PC-3 (cell line): ENCODE results near the gene FBXL12. TPM values are rescaled to one million over a fixed set of nuclear protein-coding genes. Genes with fewer than 3 reads are reported as not detected.

Experiments used
- ATAC-seq: fragments of 200-7000 bp; cut with Tn5 transposase; 2 replicates; pipeline ENCODE4 v1.9.1; 2020; ENCODE audit warnings: mild to moderate bottlenecking, moderate library complexity
- BruUV-seq: library from RNA; stranded (reverse); fragments of 400-500 nt; replicated peaks from 2 replicates; lab custom pipeline; 2021; lab: Mats Ljungman, UMichigan
- CTCF ChIA-PET: fragments of 300-600 bp; sonication (Branson Sonifier 250); formaldehyde crosslinking; loops from one replicate; lab custom pipeline; 2022; ENCODE audit warnings: antibody characterized with exemption; lab: Charles Lee
- POLR2A ChIA-PET: fragments of 300-600 bp; sonication (Branson Sonifier 250); formaldehyde crosslinking; loops from one replicate; lab custom pipeline; 2022; ENCODE audit warnings: antibody characterized with exemption; ENCODE audit not compliant: unreplicated experiment; lab: Charles Lee
- DNase-seq: peaks from one replicate; pipeline ENCODE4 v3.0.0-alpha.2; 2015
- H2AFZ ChIP-seq: fragments of 300-600 bp; sonication (generic); 2 replicates; pipeline ENCODE4 v1.6.0; 2016; ENCODE audit warnings: antibody characterized with exemption, low read length
- H3F3A ChIP-seq: fragments of 300-600 bp; sonication (generic); one replicate; pipeline ENCODE4 v1.6.0; 2017; ENCODE audit warnings: antibody characterized with exemption, low read length, control low read depth, mild to moderate bottlenecking; ENCODE audit not compliant: unreplicated experiment
- H3K27ac ChIP-seq: fragments of 300-600 bp; sonication (generic); 2 replicates; pipeline ENCODE4 v1.5.1; 2016; ENCODE audit warnings: mild to moderate bottlenecking, low read length
- H3K27me3 ChIP-seq: fragments of 300-600 bp; sonication (generic); 2 replicates; pipeline ENCODE4 v1.6.1; 2016; ENCODE audit warnings: low read length, mixed read lengths
- H3K36me3 ChIP-seq: fragments of 300-600 bp; sonication (generic); 2 replicates; pipeline ENCODE4 v1.6.1; 2016; ENCODE audit warnings: low read depth, mixed run types, low read length, mixed read lengths
- H3K4me1 ChIP-seq: fragments of 300-600 bp; sonication (generic); 2 replicates; pipeline ENCODE4 v1.5.1; 2016; ENCODE audit warnings: low read length; ENCODE audit not compliant: insufficient read depth
- H3K4me2 ChIP-seq: fragments of 300-600 bp; sonication (generic); 2 replicates; pipeline ENCODE4 v1.6.0; 2016; ENCODE audit warnings: low read length
- H3K4me3 ChIP-seq: fragments of 300-600 bp; sonication (generic); 2 replicates; pipeline ENCODE4 v1.5.1; 2016; ENCODE audit warnings: mild to moderate bottlenecking, low read length, mixed read lengths
- H3K79me2 ChIP-seq: fragments of 300-600 bp; sonication (generic); 2 replicates; pipeline ENCODE4 v1.6.1; 2017; ENCODE audit warnings: low read length, mixed read lengths
- H3K9ac ChIP-seq: fragments of 300-600 bp; sonication (generic); 2 replicates; pipeline ENCODE4 v1.6.0; 2016; ENCODE audit warnings: mild to moderate bottlenecking, low read length
- H3K9me2 ChIP-seq: fragments of 300-600 bp; sonication (generic); replicated peaks from 2 replicates; pipeline ENCODE4 v1.6.1; 2016; ENCODE audit warnings: mixed run types, low read length, mixed read lengths
- H3K9me3 ChIP-seq: fragments of 300-600 bp; sonication (generic); 2 replicates; pipeline ENCODE4 v1.6.1; 2016; ENCODE audit warnings: low read length, mixed read lengths
- H4K20me1 ChIP-seq: fragments of 300-600 bp; sonication (generic); 2 replicates; pipeline ENCODE4 v1.6.1; 2016; ENCODE audit warnings: low read length, mixed read lengths
- EZH2 ChIP-seq: fragments of 300-600 bp; sonication (generic); IDR thresholded peaks from one replicate; pipeline ENCODE4 v1.6.1; 2017; ENCODE audit warnings: antibody characterized with exemption, mild to moderate bottlenecking, low read length; ENCODE audit not compliant: unreplicated experiment
- EZH2phosphoT487 ChIP-seq: fragments of 300-600 bp; sonication (generic); IDR thresholded peaks from 2 replicates; pipeline ENCODE4 v1.6.1; 2018; ENCODE audit warnings: mild to moderate bottlenecking, antibody characterized with exemption, low read length, borderline replicate concordance
- intact Hi-C: fragments of 100-400 bp; cut with micrococcal nuclease; formaldehyde crosslinking; loops from 2 replicates; pipeline ENCODE4 v1.9.0; 2023
- total RNA-seq: library from RNA; depleted of rRNA; stranded (reverse); fragments of >200 nt; gene quantifications from 2 replicates; pipeline ENCODE4 v1.2.3, GENCODE V29; 2014
- TF ChIP-seq, protein P1 (sequence below): fragments of 300-600 bp; sonication (generic); conservative IDR thresholded peaks from 2 replicates; pipeline ENCODE4 v1.5.1; 2017; ENCODE audit warnings: antibody characterized with exemption, low read depth, mild to moderate bottlenecking, low read length

Gene FBXL12
- total RNA-seq, 1 experiment from 2014 or later: 31.4 TPM

- POLR2A ChIA-PET: no interaction called here
- ATAC-seq (no peak), DNase-seq (no peak)
- no TSS peak for BruUV-seq
- Histone ChIP-seq H3K9me2 (no peaks in the 10 kb centered on the region), H3K4me1 (no peaks in the 10 kb centered on the region), H3K9ac (no peak overlapping the region), H2AFZ (no peak overlapping the region), H3K27ac (no peak overlapping the region), H4K20me1 (no peaks in the 10 kb centered on the region), H3F3A (no peaks in the 10 kb centered on the region), H3K4me2 (no peak overlapping the region), H3K27me3 (no peaks in the 10 kb centered on the region), H3K4me3 (no peak overlapping the region), H3K9me3 (no peaks in the 10 kb centered on the region), H3K79me2 (no peaks in the 10 kb centered on the region), H3K36me3 (no peaks in the 10 kb centered on the region)
- TF ChIP-seq, protein P1, sequence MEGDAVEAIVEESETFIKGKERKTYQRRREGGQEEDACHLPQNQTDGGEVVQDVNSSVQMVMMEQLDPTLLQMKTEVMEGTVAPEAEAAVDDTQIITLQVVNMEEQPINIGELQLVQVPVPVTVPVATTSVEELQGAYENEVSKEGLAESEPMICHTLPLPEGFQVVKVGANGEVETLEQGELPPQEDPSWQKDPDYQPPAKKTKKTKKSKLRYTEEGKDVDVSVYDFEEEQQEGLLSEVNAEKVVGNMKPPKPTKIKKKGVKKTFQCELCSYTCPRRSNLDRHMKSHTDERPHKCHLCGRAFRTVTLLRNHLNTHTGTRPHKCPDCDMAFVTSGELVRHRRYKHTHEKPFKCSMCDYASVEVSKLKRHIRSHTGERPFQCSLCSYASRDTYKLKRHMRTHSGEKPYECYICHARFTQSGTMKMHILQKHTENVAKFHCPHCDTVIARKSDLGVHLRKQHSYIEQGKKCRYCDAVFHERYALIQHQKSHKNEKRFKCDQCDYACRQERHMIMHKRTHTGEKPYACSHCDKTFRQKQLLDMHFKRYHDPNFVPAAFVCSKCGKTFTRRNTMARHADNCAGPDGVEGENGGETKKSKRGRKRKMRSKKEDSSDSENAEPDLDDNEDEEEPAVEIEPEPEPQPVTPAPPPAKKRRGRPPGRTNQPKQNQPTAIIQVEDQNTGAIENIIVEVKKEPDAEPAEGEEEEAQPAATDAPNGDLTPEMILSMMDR: no peak
- TF ChIP-seq EZH2phosphoT487: no peak
- TF ChIP-seq EZH2: no peak
- intact Hi-C loops: no loop called here
- CTCF ChIA-PET: interaction anchor here (0.6 kb wide), 1 partner anchor 136 kb away, joined by 4 read pairs; no protein-coding TSS in a partner anchor
Observed at GRCh38 chr19:9863759-9864158, 44.9 kb upstream of the FBXL12 start.

DNA sequence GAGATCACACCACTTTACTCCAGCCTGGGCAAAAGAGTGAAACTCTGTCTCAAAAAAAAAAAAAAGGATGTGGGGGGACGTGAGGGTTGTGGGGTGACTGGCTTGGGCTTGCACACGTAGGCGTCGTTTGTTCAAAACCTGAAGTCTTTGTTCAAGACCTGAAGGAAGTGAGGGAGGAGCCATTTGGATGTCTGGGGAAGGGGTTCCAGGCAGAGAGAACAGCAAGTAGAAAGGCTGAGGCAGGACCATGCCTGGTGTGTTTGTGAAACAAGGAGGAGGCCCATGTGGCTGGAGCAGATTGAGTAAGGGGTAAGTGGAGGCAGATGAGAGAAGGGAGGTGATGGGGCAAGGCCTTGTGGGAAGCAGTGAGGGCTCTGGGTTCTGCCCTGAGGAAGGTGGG, 44.1 kb upstream of the FBXL12 start:
- intact Hi-C loops: no loop called here
- Histone ChIP-seq H3K4me1 (no peaks in the 10 kb centered on the region), H3K4me3 (no peak overlapping the region), H3F3A (no peaks in the 10 kb centered on the region), H3K36me3 (no peaks in the 10 kb centered on the region), H4K20me1 (no peaks in the 10 kb centered on the region), H3K79me2 (no peaks in the 10 kb centered on the region), H2AFZ (no peak overlapping the region), H3K27me3 (no peaks in the 10 kb centered on the region), H3K9me2 (no peaks in the 10 kb centered on the region), H3K4me2 (no peak overlapping the region), H3K9ac (no peak overlapping the region), H3K9me3 (no peaks in the 10 kb centered on the region), H3K27ac (no peak overlapping the region)
- CTCF ChIA-PET: no interaction called here
- ATAC-seq (no peak), DNase-seq (no peak)
- TF ChIP-seq EZH2: no peak
- TF ChIP-seq, protein P1: no peak
- TF ChIP-seq EZH2phosphoT487: no peak
- POLR2A ChIA-PET: no interaction called here
- no TSS peak for BruUV-seq

DNA sequence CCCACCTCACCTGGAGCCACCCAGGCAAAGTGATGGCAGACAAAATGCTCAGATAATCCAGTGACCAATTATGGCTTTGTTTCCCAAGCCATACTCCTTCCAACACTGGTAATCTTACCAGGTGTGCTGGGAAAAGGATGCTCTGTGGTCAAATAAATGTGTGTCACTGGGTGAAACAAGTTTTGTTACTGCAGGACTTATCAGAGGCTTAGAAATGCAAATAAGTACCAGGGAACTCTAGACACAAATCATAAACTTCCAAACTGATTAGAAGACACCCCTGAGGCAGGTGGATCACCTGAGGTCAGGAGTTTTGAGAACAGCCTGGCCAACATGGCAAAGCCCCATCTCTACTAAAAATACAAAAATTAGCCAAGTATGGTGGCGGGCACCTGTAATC, 42.6 kb upstream of the FBXL12 start:
- Histone ChIP-seq H2AFZ (no peak overlapping the region), H3K79me2 (no peaks in the 10 kb centered on the region), H3K4me2 (no peak overlapping the region), H3F3A (no peaks in the 10 kb centered on the region), H3K9ac (no peak overlapping the region), H3K9me3 (no peaks in the 10 kb centered on the region), H3K36me3 (no peaks in the 10 kb centered on the region), H3K27ac (no peak overlapping the region), H3K4me1 (no peaks in the 10 kb centered on the region), H4K20me1 (no peaks in the 10 kb centered on the region), H3K27me3 (no peaks in the 10 kb centered on the region), H3K4me3 (no peak overlapping the region), H3K9me2 (no peaks in the 10 kb centered on the region)
- TF ChIP-seq EZH2 (no peak), EZH2phosphoT487 (no peak)
- TF ChIP-seq, protein P1: no peak
- ChIA-PET POLR2A (no interaction called here), CTCF (no interaction called here)
- intact Hi-C loops: no loop called here
- ATAC-seq (no peak), DNase-seq (no peak)
- BruUV-seq: no TSS peak
